ENCODE results near the gene EIF3L.

- TF ChIP-seq, protein P1, sequence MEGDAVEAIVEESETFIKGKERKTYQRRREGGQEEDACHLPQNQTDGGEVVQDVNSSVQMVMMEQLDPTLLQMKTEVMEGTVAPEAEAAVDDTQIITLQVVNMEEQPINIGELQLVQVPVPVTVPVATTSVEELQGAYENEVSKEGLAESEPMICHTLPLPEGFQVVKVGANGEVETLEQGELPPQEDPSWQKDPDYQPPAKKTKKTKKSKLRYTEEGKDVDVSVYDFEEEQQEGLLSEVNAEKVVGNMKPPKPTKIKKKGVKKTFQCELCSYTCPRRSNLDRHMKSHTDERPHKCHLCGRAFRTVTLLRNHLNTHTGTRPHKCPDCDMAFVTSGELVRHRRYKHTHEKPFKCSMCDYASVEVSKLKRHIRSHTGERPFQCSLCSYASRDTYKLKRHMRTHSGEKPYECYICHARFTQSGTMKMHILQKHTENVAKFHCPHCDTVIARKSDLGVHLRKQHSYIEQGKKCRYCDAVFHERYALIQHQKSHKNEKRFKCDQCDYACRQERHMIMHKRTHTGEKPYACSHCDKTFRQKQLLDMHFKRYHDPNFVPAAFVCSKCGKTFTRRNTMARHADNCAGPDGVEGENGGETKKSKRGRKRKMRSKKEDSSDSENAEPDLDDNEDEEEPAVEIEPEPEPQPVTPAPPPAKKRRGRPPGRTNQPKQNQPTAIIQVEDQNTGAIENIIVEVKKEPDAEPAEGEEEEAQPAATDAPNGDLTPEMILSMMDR (IDR thresholded peaks at IDR 0.05; ENCODE audit: insufficient read depth, low read length, poor library complexity, severe bottlenecking): no peak
- TF ChIP-seq EZH2phosphoT487 (conservative IDR thresholded peaks at IDR 0.05; ENCODE audit: low read length): no peak
Observed at GRCh38 chr22:37910890-37911672, 61.9 kb downstream of the EIF3L start.
